Measurements from ENCODE around the gene TRIM66. TPM values are rescaled to one million over a fixed set of nuclear protein-coding genes. Genes with fewer than 3 reads are reported as not detected.

The TRIM66 gene
- total and polyA plus RNA-seq, 2 experiments from 2014 or later, result 1.4 to 4.7 TPM

DNA sequence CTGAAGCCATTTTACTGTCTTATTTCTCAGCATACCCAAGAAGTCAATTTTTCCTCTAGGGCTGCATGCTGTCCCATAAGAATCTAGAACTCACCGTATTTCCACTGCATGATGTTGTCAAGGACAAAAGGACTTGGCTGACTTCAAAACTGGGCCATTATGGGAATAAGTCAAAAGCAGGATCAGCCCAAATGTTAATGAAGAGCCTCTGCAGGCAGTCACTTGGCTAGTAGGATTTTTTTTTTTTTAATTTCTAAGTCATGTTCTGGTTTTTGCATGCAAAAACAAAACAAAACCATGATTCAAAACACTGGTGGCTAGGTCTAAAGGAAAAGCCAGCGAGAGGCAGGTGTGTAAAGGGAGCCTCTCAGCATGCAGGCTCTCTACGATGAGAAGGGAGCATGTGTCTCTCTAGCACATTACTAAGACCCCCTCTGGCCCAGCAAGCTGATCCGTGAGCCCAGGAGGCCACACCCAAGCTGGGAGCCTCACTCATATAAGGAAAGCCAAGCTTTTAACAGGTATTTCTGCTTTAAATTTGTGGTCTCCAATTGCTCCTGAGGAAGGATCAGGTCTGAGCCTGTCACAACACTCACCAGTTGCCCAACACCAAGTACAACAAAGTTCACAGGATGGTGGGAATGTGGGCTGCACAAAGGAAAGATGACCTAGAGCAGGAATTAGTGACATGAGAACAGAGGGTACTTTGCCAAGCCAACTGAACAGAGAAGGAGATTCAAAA is 67.0 kb downstream of the TRIM66 start:
- no peaks in the 10 kb centered on the region for H3K27me3 ChIP-seq
- H3K27ac ChIP-seq, result no peak overlapping the region
- no peaks in the 10 kb centered on the region for H3K79me2 ChIP-seq
- H3K9me3 ChIP-seq (ENCODE audit: low read depth), result no peaks in the 10 kb centered on the region
- no peaks in the 10 kb centered on the region for H3K36me3 ChIP-seq (replicated peaks; ENCODE audit: insufficient read depth, low read depth)
- no peaks in the 10 kb centered on the region for H3K4me1 ChIP-seq (ENCODE audit: insufficient read depth)
- no peak for TF ChIP-seq EZH2phosphoT487 (IDR thresholded peaks at IDR 0.05; ENCODE audit: low read depth, severe bottlenecking, unreplicated experiment)
- TF ChIP-seq EZH2 (IDR thresholded peaks at IDR 0.05; ENCODE audit: borderline replicate concordance), result no peak
- TF ChIP-seq, protein P1, sequence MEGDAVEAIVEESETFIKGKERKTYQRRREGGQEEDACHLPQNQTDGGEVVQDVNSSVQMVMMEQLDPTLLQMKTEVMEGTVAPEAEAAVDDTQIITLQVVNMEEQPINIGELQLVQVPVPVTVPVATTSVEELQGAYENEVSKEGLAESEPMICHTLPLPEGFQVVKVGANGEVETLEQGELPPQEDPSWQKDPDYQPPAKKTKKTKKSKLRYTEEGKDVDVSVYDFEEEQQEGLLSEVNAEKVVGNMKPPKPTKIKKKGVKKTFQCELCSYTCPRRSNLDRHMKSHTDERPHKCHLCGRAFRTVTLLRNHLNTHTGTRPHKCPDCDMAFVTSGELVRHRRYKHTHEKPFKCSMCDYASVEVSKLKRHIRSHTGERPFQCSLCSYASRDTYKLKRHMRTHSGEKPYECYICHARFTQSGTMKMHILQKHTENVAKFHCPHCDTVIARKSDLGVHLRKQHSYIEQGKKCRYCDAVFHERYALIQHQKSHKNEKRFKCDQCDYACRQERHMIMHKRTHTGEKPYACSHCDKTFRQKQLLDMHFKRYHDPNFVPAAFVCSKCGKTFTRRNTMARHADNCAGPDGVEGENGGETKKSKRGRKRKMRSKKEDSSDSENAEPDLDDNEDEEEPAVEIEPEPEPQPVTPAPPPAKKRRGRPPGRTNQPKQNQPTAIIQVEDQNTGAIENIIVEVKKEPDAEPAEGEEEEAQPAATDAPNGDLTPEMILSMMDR (IDR thresholded peaks at IDR 0.05; ENCODE audit: poor library complexity), result no peak
- H2AFZ ChIP-seq, result no peak overlapping the region
- WGBS (ENCODE audit: low lambda C conversion rate, missing lambda C conversion rate), result 89% methylated on average over 4 of the region's 4 CpGs
- H3K4me3 ChIP-seq, result no peak overlapping the region
- no peaks in the 10 kb centered on the region for H4K20me1 ChIP-seq (ENCODE audit: insufficient read depth, poor library complexity, severe bottlenecking)
- H3K9me2 ChIP-seq (replicated peaks; ENCODE audit: insufficient read depth), result no peaks in the 10 kb centered on the region
- H3K4me2 ChIP-seq, result no peak overlapping the region
- DNase-seq (ENCODE audit: low spot score), result no peak

DNA sequence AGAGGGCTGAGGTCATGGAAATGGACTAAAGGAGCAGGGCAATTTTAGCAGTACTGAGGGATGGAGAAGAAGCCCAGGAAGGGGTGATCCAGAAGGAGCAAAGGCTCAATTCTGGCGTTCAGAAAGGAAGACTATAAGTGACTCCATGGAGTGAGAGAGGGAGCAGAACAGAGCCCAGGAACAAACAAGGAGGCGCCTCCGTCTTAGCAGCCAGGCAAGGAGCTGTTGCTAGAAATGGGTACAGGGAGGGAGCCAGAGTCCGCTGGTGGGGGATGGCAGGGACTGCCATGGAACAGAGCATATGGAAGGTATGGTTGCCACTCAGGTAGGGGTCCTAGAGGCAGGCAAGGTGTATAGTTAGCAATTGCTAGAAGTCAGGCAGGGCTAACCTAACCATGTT is 68.0 kb downstream of the TRIM66 start:
- Histone ChIP-seq H3K27ac (no peak overlapping the region), H3K79me2 (no peaks in the 10 kb centered on the region), H3K9me3 (ENCODE audit: low read depth) (no peaks in the 10 kb centered on the region), H2AFZ (no peak overlapping the region), H3K36me3 (replicated peaks; ENCODE audit: insufficient read depth, low read depth) (no peaks in the 10 kb centered on the region), H4K20me1 (ENCODE audit: insufficient read depth, poor library complexity, severe bottlenecking) (no peaks in the 10 kb centered on the region), H3K27me3 (no peaks in the 10 kb centered on the region), H3K4me2 (no peak overlapping the region), H3K9me2 (replicated peaks; ENCODE audit: insufficient read depth) (no peaks in the 10 kb centered on the region), H3K4me1 (ENCODE audit: insufficient read depth) (no peaks in the 10 kb centered on the region), H3K4me3 (no peak overlapping the region)
- DNase-seq (ENCODE audit: low spot score), result no peak
- 89% methylated on average over 4 of the region's 4 CpGs for WGBS (ENCODE audit: low lambda C conversion rate, missing lambda C conversion rate)
- no peak for TF ChIP-seq EZH2phosphoT487 (IDR thresholded peaks at IDR 0.05; ENCODE audit: low read depth, severe bottlenecking, unreplicated experiment)
- TF ChIP-seq, protein P1 (IDR thresholded peaks at IDR 0.05; ENCODE audit: poor library complexity), result no peak

DNA sequence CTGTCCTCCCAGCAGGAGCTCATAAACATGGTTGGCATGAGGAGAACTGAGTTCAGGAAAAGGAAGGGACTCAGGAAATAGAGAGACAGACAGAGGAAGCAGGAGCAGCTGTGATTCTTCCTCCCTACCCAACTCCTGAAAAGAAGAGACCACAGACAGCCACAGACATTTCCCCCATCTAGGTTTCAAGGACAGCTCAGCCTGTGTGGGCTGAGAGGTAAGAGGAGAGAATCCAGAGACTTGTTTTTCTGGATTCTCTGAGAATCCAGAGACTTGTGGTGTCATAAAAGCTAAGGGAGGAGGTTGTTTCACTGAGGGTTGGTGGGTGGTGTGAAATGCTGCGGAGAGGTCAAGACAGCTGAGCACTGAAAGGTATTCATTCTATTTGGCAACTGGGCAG is 69.4 kb downstream of the TRIM66 start:
- no peak for DNase-seq (ENCODE audit: low spot score)
- no peaks in the 10 kb centered on the region for H3K36me3 ChIP-seq (replicated peaks; ENCODE audit: insufficient read depth, low read depth)

More for the DNA sequence above, 69.4 kb downstream of the TRIM66 start:
- Histone ChIP-seq H3K4me3 (no peak overlapping the region), H3K27me3 (no peaks in the 10 kb centered on the region), H3K4me2 (no peak overlapping the region), H3K9me3 (ENCODE audit: low read depth) (no peaks in the 10 kb centered on the region), H4K20me1 (ENCODE audit: insufficient read depth, poor library complexity, severe bottlenecking) (no peaks in the 10 kb centered on the region), H3K9me2 (replicated peaks; ENCODE audit: insufficient read depth) (no peaks in the 10 kb centered on the region), H3K4me1 (ENCODE audit: insufficient read depth) (no peaks in the 10 kb centered on the region), H3K27ac (no peak overlapping the region), H2AFZ (no peak overlapping the region), H3K79me2 (no peaks in the 10 kb centered on the region)
- 67% methylated on average over 1 of the region's 1 CpG for whole genome bisulfite sequencing (ENCODE audit: low lambda C conversion rate, missing lambda C conversion rate)
- TF ChIP-seq EZH2 (IDR thresholded peaks at IDR 0.05; ENCODE audit: borderline replicate concordance) (no peak), EZH2phosphoT487 (IDR thresholded peaks at IDR 0.05; ENCODE audit: low read depth, severe bottlenecking, unreplicated experiment) (no peak)
- TF ChIP-seq, protein P1 (IDR thresholded peaks at IDR 0.05; ENCODE audit: poor library complexity), result no peak

Data from hepatocyte (in vitro differentiated cells).